GM12874 (cell line): ENCODE data around the gene TRIM56.
A peak's percentile ranks its signal among the peaks of the same experiment; 100 is the strongest.

Experiments
- CTCF ChIP-seq: IDR thresholded peaks from 2 replicates; pipeline ENCODE4 v1.5.1; 2011; ENCODE audit warnings: low read depth, mild to moderate bottlenecking, control low read depth, low read length, moderate library complexity; ENCODE audit not compliant: insufficient read depth

Gene TRIM56

GRCh38 chr7:101068401-101068800, 16.9 kb upstream of the TRIM56 start:
- TF ChIP-seq CTCF: no peak

GRCh38 chr7:101075646-101076045, 9.6 kb upstream of the TRIM56 start:
- TF ChIP-seq CTCF: no peak

- TF ChIP-seq CTCF: peak; percentile 96
Observed at GRCh38 chr7:101077303-101078086, 7.8 kb upstream of the TRIM56 start.

- no peak for TF ChIP-seq CTCF
Observed at GRCh38 chr7:101081432-101081831, 3.8 kb upstream of the TRIM56 start.

GRCh38 chr7:101084865-101085161, 468 bp upstream of the TRIM56 start:
- TF ChIP-seq CTCF: no peak

- TF ChIP-seq CTCF: no peak
Observed at GRCh38 chr7:101087334-101088068, 2.2 kb downstream of the TRIM56 start.

GRCh38 chr7:101088069-101088425, 2.8 kb downstream of the TRIM56 start:
- TF ChIP-seq CTCF: no peak
